Measurements from ENCODE around the gene AGO1. TPM values are rescaled to one million over a fixed set of nuclear protein-coding genes. Genes with fewer than 3 reads are reported as not detected.
A peak's percentile ranks its signal among the peaks of the same experiment; 100 is the strongest.

AGO1 gene
- total and polyA plus RNA-seq, 2 of the 13 experiments (the other 11 are each of a cell fraction or from before 2014, with no cell fraction given) = 9.2 to 18.6 TPM

DNA sequence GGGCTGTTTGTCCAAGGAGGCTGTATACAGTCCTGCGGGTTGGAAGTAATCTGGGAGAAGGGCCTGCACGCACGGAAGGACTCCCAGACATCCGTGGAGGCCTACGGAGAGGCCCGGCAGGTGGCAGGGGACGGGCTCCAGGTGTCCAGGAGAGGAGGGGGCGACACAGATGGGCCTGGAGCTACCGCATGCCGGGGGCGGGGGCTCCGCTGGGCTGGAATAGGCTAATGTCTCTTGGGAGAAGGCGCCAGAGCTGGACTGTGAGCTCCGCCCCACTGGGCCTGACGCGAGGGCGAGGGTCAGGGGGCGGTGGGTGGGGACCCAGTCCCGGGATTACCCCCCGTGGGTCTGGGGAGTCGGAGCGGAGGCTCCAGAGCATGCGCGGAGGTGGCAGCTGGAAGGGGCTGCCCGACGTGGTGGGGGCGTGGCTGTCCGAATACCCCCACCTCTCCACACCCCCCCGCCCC is 659 bp downstream of the AGO1 start (continued):
- TF ChIP-seq, protein P1, sequence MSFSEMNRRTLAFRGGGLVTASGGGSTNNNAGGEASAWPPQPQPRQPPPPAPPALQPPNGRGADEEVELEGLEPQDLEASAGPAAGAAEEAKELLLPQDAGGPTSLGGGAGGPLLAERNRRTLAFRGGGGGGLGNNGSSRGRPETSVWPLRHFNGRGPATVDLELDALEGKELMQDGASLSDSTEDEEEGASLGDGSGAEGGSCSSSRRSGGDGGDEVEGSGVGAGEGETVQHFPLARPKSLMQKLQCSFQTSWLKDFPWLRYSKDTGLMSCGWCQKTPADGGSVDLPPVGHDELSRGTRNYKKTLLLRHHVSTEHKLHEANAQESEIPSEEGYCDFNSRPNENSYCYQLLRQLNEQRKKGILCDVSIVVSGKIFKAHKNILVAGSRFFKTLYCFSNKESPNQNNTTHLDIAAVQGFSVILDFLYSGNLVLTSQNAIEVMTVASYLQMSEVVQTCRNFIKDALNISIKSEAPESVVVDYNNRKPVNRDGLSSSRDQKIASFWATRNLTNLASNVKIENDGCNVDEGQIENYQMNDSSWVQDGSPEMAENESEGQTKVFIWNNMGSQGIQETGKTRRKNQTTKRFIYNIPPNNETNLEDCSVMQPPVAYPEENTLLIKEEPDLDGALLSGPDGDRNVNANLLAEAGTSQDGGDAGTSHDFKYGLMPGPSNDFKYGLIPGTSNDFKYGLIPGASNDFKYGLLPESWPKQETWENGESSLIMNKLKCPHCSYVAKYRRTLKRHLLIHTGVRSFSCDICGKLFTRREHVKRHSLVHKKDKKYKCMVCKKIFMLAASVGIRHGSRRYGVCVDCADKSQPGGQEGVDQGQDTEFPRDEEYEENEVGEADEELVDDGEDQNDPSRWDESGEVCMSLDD (CRISPR knock-in tag; IDR thresholded peaks at IDR 0.05; ENCODE audit: borderline replicate concordance) = no peak
- no peak for TF ChIP-seq ISX (CRISPR knock-in tag; conservative IDR thresholded peaks at IDR 0.05)
- TF ChIP-seq ZFP36 (IDR thresholded peaks at IDR 0.05; ENCODE audit: borderline replicate concordance, low read depth, low read length, partially characterized antibody) = no peak
- TF ChIP-seq DPF2 (CRISPR knock-in tag; IDR thresholded peaks at IDR 0.05; ENCODE audit: borderline replicate concordance, low read depth) = no peak
- no peak for TF ChIP-seq MED13 (CRISPR knock-in tag; IDR thresholded peaks at IDR 0.05)
- TF ChIP-seq GFI1 (CRISPR knock-in tag; IDR thresholded peaks at IDR 0.05; ENCODE audit: borderline replicate concordance) = no peak
- TF ChIP-seq HNRNPL (IDR thresholded peaks at IDR 0.05; ENCODE audit: low read depth, low read length) = no peak
- TF ChIP-seq, protein P2, sequence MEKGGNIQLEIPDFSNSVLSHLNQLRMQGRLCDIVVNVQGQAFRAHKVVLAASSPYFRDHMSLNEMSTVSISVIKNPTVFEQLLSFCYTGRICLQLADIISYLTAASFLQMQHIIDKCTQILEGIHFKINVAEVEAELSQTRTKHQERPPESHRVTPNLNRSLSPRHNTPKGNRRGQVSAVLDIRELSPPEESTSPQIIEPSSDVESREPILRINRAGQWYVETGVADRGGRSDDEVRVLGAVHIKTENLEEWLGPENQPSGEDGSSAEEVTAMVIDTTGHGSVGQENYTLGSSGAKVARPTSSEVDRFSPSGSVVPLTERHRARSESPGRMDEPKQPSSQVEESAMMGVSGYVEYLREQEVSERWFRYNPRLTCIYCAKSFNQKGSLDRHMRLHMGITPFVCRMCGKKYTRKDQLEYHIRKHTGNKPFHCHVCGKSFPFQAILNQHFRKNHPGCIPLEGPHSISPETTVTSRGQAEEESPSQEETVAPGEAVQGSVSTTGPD (CRISPR knock-in tag; IDR thresholded peaks at IDR 0.05) = no peak
- TF ChIP-seq KLF15 (CRISPR knock-in tag; IDR thresholded peaks at IDR 0.05; ENCODE audit: borderline replicate concordance) = 0 out of 2 replicates have a peak, but pooled peaks have one; percentile 24
- no peak for TF ChIP-seq ZNF772 (CRISPR knock-in tag; IDR thresholded peaks at IDR 0.05)
- TF ChIP-seq KLF6 (CRISPR knock-in tag; IDR thresholded peaks at IDR 0.05) = no peak
- TF ChIP-seq MEIS2 (CRISPR knock-in tag; IDR thresholded peaks at IDR 0.05) = 0 out of 2 replicates have a peak, but pooled peaks have one; percentile 18
- TF ChIP-seq ZNF205 (CRISPR knock-in tag; IDR thresholded peaks at IDR 0.05) = no peak
